HEK293 (cell line): Measurements from ENCODE around the gene OR2Z1.
"Not testable (repeated sequence)": the region's sequence is repeated elsewhere in the genome, so short reads cannot be mapped to it uniquely, and the experiment has no call there.

Experiments
- CTCF ChIA-PET: fragments of 350-600 bp; formaldehyde crosslinking; extraction: SDS; loops from one replicate; lab custom pipeline; 2021; ENCODE audit warnings: antibody characterized with exemption; lab: Yijun Ruan, JAX
- POLR2A ChIA-PET: fragments of 300-600 bp; formaldehyde crosslinking; extraction: SDS; loops from one replicate; lab custom pipeline; 2020; ENCODE audit warnings: antibody characterized with exemption, inconsistent platforms; lab: Yijun Ruan, JAX
- H3K27ac ChIP-seq: fragments of 200-500 bp; sonication (Bioruptor generic); 2 replicates; pipeline ENCODE4 v1.5.1; 2014; ENCODE audit warnings: low read depth, low read length, control low read depth, inconsistent platforms; ENCODE audit errors: extremely low read depth
- H3K36me3 ChIP-seq, 2 experiments: fragments of 200-500 bp in 1 of 2; sonication (Bioruptor generic) in 1 of 2; 1 replicate in 1 of 2; 2 replicates in 1 of 2; pipeline ENCODE4 v1.5.1; 2014 to 2017; ENCODE audit warnings: inconsistent platforms in 2 of 2, low read length in 2 of 2; ENCODE audit not compliant: control insufficient read depth in 2 of 2, insufficient read depth in 1 of 2
- H3K4me1 ChIP-seq: fragments of 200-500 bp; sonication (Bioruptor generic); 2 replicates; pipeline ENCODE4 v1.5.1; 2014; ENCODE audit warnings: mild to moderate bottlenecking, low read length, inconsistent platforms; ENCODE audit not compliant: control insufficient read depth, insufficient read depth
- H3K4me3 ChIP-seq: 2 replicates; pipeline ENCODE4 v1.5.1; 2011; ENCODE audit warnings: low read depth, mild to moderate bottlenecking, control low read depth, low read length, moderate library complexity
- H3K9me3 ChIP-seq: fragments of 200-500 bp; sonication (Bioruptor generic); 2 replicates; pipeline ENCODE4 v1.5.1; 2014; ENCODE audit warnings: low read depth, low read length, inconsistent platforms; ENCODE audit not compliant: control insufficient read depth, insufficient read depth
- KLF17 ChIP-seq: fragments of 450-650 bp; formaldehyde crosslinking; IDR thresholded peaks from 2 replicates; pipeline ENCODE4 v1.5.1; 2016; ENCODE audit warnings: missing biosample characterization, missing genetic modification characterization
- PRDM6 ChIP-seq: fragments of 450-650 bp; formaldehyde crosslinking; IDR thresholded peaks from 2 replicates; pipeline ENCODE4 v1.5.1; 2017; ENCODE audit warnings: missing biosample characterization, missing genetic modification characterization
- SP2 ChIP-seq: fragments of 450-650 bp; formaldehyde crosslinking; IDR thresholded peaks from 2 replicates; pipeline ENCODE4 v1.5.1; 2016; ENCODE audit warnings: missing biosample characterization, missing genetic modification characterization
- TRIM28 ChIP-seq: IDR thresholded peaks from 2 replicates; pipeline ENCODE4 v1.6.1; 2011; ENCODE audit warnings: low read length, control low read depth, borderline replicate concordance
- ZBTB10 ChIP-seq: fragments of 450-650 bp; formaldehyde crosslinking; IDR thresholded peaks from 2 replicates; pipeline ENCODE4 v1.5.1; 2016; ENCODE audit warnings: missing biosample characterization, missing genetic modification characterization
- ZBTB26 ChIP-seq: fragments of 450-650 bp; formaldehyde crosslinking; optimal IDR thresholded peaks from 2 replicates; pipeline ENCODE3; 2016; ENCODE audit warnings: missing biosample characterization, mild to moderate bottlenecking, missing genetic modification characterization
- ZNF148 ChIP-seq: fragments of 450-650 bp; formaldehyde crosslinking; IDR thresholded peaks from 2 replicates; pipeline ENCODE4 v1.5.0; 2017; ENCODE audit warnings: missing biosample characterization, missing genetic modification characterization, borderline replicate concordance
- ZNF157 ChIP-seq: fragments of 450-650 bp; formaldehyde crosslinking; IDR thresholded peaks from 2 replicates; pipeline ENCODE4 v1.5.1; 2016; ENCODE audit warnings: missing biosample characterization, missing genetic modification characterization
- ZNF175 ChIP-seq: fragments of 450-650 bp; formaldehyde crosslinking; IDR thresholded peaks from 2 replicates; pipeline ENCODE4 v1.5.1; 2016; ENCODE audit warnings: missing biosample characterization, missing genetic modification characterization
- ZNF366 ChIP-seq: fragments of 450-650 bp; formaldehyde crosslinking; conservative IDR thresholded peaks from 2 replicates; pipeline ENCODE4 v1.5.1; 2016; ENCODE audit warnings: missing biosample characterization, missing genetic modification characterization
- ZNF513 ChIP-seq: fragments of 450-650 bp; IDR thresholded peaks from 2 replicates; pipeline ENCODE4 v1.5.1; 2018; ENCODE audit warnings: missing biosample characterization, missing genetic modification characterization
- ZNF530 ChIP-seq: fragments of 450-650 bp; formaldehyde crosslinking; IDR thresholded peaks from 2 replicates; pipeline ENCODE4 v1.5.1; 2016; ENCODE audit warnings: low read depth, missing biosample characterization, missing genetic modification characterization
- ZNF560 ChIP-seq: fragments of 450-650 bp; formaldehyde crosslinking; IDR thresholded peaks from 2 replicates; pipeline ENCODE4 v1.5.1; 2017; ENCODE audit warnings: missing biosample characterization, missing genetic modification characterization, borderline replicate concordance
- ZNF580 ChIP-seq: fragments of 450-650 bp; formaldehyde crosslinking; IDR thresholded peaks from 2 replicates; pipeline ENCODE4 v1.5.1; 2016; ENCODE audit warnings: missing biosample characterization, missing genetic modification characterization
- ZNF596 ChIP-seq: fragments of 450-650 bp; IDR thresholded peaks from 2 replicates; pipeline ENCODE4 v1.5.0; 2018; ENCODE audit warnings: missing biosample characterization, mild to moderate bottlenecking, missing genetic modification characterization, moderate library complexity
- ZNF600 ChIP-seq: fragments of 450-650 bp; formaldehyde crosslinking; IDR thresholded peaks from 2 replicates; pipeline ENCODE4 v1.5.1; 2016; ENCODE audit warnings: missing biosample characterization, missing genetic modification characterization
- ZNF629 ChIP-seq: fragments of 450-650 bp; formaldehyde crosslinking; IDR thresholded peaks from 2 replicates; pipeline ENCODE4 v1.5.1; 2017; ENCODE audit warnings: missing biosample characterization, missing genetic modification characterization
- ZNF843 ChIP-seq: fragments of 450-650 bp; formaldehyde crosslinking; IDR thresholded peaks from 2 replicates; pipeline ENCODE4 v1.5.1; 2016; ENCODE audit warnings: missing biosample characterization, missing genetic modification characterization

Gene OR2Z1

GRCh38 chr19:8703223-8703622 lies 18.2 kb upstream of the OR2Z1 start:
- Histone ChIP-seq H3K4me3 (no peak overlapping the region), H3K9me3 (no peaks in the 10 kb centered on the region), H3K36me3 (no peaks in the 10 kb centered on the region), H3K27ac (no peak overlapping the region), H3K4me1 (no peaks in the 10 kb centered on the region)
- TF ChIP-seq KLF17 (no peak), ZNF157 (no peak), ZBTB10 (no peak)
- CTCF ChIA-PET, result interaction anchor here (0.9 kb wide), 1 partner anchor 9 kb away, joined by 5 read pairs; no protein-coding TSS in a partner anchor
- POLR2A ChIA-PET, result no interaction called here

- not testable (repeated sequence) for H3K27ac ChIP-seq, H3K9me3 ChIP-seq
- 0 out of 2 replicates have a peak, but pooled peaks have one; percentile 23 for TF ChIP-seq ZNF629
- TF ChIP-seq, all 188 proteins: peak for 1; not testable (repeated sequence) for 187
- H3K4me3 ChIP-seq, POLR2A ChIA-PET, H3K36me3 ChIP-seq, CTCF ChIA-PET, H3K4me1 ChIP-seq: not testable (repeated sequence)
These were observed 16.1 kb upstream of the OR2Z1 start for GRCh38 chr19:8705304-8705703.

GRCh38 chr19:8705742-8706141 lies 15.7 kb upstream of the OR2Z1 start:
- no peak overlapping the region for H3K27ac ChIP-seq
- TF ChIP-seq ZBTB26 (tag by site-specific recombination) (no peak), SP2 (tag by site-specific recombination) (no peak), ZNF600 (tag by site-specific recombination) (no peak), ZNF366 (tag by site-specific recombination) (no peak), ZNF148 (tag by site-specific recombination) (no peak), ZNF580 (no peak), ZNF530 (tag by site-specific recombination) (no peak), TRIM28 (no peak), ZNF513 (tag by site-specific recombination) (no peak), ZNF175 (tag by site-specific recombination) (no peak), ZNF560 (tag by site-specific recombination) (no peak), PRDM6 (no peak), ZNF596 (tag by site-specific recombination) (no peak), ZNF843 (tag by site-specific recombination) (no peak)
- no peaks in the 10 kb centered on the region for H3K9me3 ChIP-seq
- CTCF ChIA-PET, result no interaction called here
- POLR2A ChIA-PET, result no interaction called here
- no peaks in the 10 kb centered on the region for H3K4me1 ChIP-seq
- no peaks in the 10 kb centered on the region for H3K36me3 ChIP-seq
- H3K4me3 ChIP-seq, result no peak overlapping the region

GRCh38 chr19:8710337-8710736 lies 11.1 kb upstream of the OR2Z1 start:
- H3K36me3 ChIP-seq, POLR2A ChIA-PET, H3K4me3 ChIP-seq, H3K4me1 ChIP-seq, H3K9me3 ChIP-seq, H3K27ac ChIP-seq: not testable (repeated sequence)
- CTCF ChIA-PET, result interaction anchor here (0.7 kb wide), 1 partner anchor 69 kb away, joined by 6 read pairs; no protein-coding TSS in a partner anchor
